ENCODE data around the gene CLDN22.
"Not testable (repeated sequence)": the region's sequence is repeated elsewhere in the genome, so short reads cannot be mapped to it uniquely, and the experiment has no call there.

The CLDN22 gene

GRCh38 chr4:183328832-183329231 is 8.8 kb upstream of the CLDN22 start:
- H3K9me3 ChIP-seq (replicated peaks; ENCODE audit: insufficient read depth, low read length) = no peaks in the 10 kb centered on the region
- DNase-seq = no peak
- no peaks in the 10 kb centered on the region for H3F3A ChIP-seq (ENCODE audit: insufficient read depth, low read length)
- H3K79me2 ChIP-seq (ENCODE audit: low read length) = no peaks in the 10 kb centered on the region
- no peaks in the 10 kb centered on the region for H3K36me3 ChIP-seq (replicated peaks; ENCODE audit: insufficient read depth, low read length)
- no peak overlapping the region for H3K9ac ChIP-seq (ENCODE audit: low read length)
- H3K4me1 ChIP-seq (ENCODE audit: low read length) = no peaks in the 10 kb centered on the region
- no peaks in the 10 kb centered on the region for H4K20me1 ChIP-seq (ENCODE audit: insufficient read depth, low read length)
- TF ChIP-seq EZH2phosphoT487 (IDR thresholded peaks at IDR 0.05; ENCODE audit: low read length) (no peak), CTCF (IDR thresholded peaks at IDR 0.05; ENCODE audit: low read length) (no peak), EZH2 (optimal IDR thresholded peaks at IDR 0.05; ENCODE audit: low read depth, low read length) (no peak)
- no peak overlapping the region for H3K4me3 ChIP-seq (ENCODE audit: low read length)
- no peaks in the 10 kb centered on the region for H3K9me2 ChIP-seq (replicated peaks; ENCODE audit: insufficient read depth, low read length)
- no peak overlapping the region for H3K27ac ChIP-seq (ENCODE audit: low read length)
- no peaks in the 10 kb centered on the region for H3K27me3 ChIP-seq (replicated peaks; ENCODE audit: insufficient read depth, low read length)
- H2AFZ ChIP-seq (ENCODE audit: low read length) = no peak overlapping the region
- no peak overlapping the region for H3K4me2 ChIP-seq (ENCODE audit: low read depth, low read length)

GRCh38 chr4:183327827-183328226 is 7.8 kb upstream of the CLDN22 start:
- Histone ChIP-seq H3K9ac (ENCODE audit: low read length) (no peak overlapping the region), H3K27ac (ENCODE audit: low read length) (no peak overlapping the region), H3K9me2 (replicated peaks; ENCODE audit: insufficient read depth, low read length) (no peaks in the 10 kb centered on the region), H3K4me2 (ENCODE audit: low read depth, low read length) (no peak overlapping the region), H3K9me3 (replicated peaks; ENCODE audit: insufficient read depth, low read length) (no peaks in the 10 kb centered on the region), H3K79me2 (ENCODE audit: low read length) (no peaks in the 10 kb centered on the region), H3K4me1 (ENCODE audit: low read length) (no peaks in the 10 kb centered on the region), H3K4me3 (ENCODE audit: low read length) (no peak overlapping the region), H3K27me3 (replicated peaks; ENCODE audit: insufficient read depth, low read length) (no peaks in the 10 kb centered on the region), H4K20me1 (ENCODE audit: insufficient read depth, low read length) (no peaks in the 10 kb centered on the region), H3F3A (ENCODE audit: insufficient read depth, low read length) (no peaks in the 10 kb centered on the region), H2AFZ (ENCODE audit: low read length) (no peak overlapping the region), H3K36me3 (replicated peaks; ENCODE audit: insufficient read depth, low read length) (no peaks in the 10 kb centered on the region)
- no peak for TF ChIP-seq CTCF (IDR thresholded peaks at IDR 0.05; ENCODE audit: low read length)
- TF ChIP-seq EZH2phosphoT487 (IDR thresholded peaks at IDR 0.05; ENCODE audit: low read length) = no peak
- TF ChIP-seq EZH2 (optimal IDR thresholded peaks at IDR 0.05; ENCODE audit: low read depth, low read length) = no peak
- DNase-seq = no peak

- no peaks in the 10 kb centered on the region for H3F3A ChIP-seq (ENCODE audit: insufficient read depth, low read length)
- no peaks in the 10 kb centered on the region for H4K20me1 ChIP-seq (ENCODE audit: insufficient read depth, low read length)
- H3K79me2 ChIP-seq (ENCODE audit: low read length) = no peaks in the 10 kb centered on the region
- H3K4me1 ChIP-seq (ENCODE audit: low read length) = no peaks in the 10 kb centered on the region
- no peak overlapping the region for H3K4me3 ChIP-seq (ENCODE audit: low read length)
- DNase-seq = no peak
- H3K9ac ChIP-seq (ENCODE audit: low read length) = no peak overlapping the region
- H3K27ac ChIP-seq (ENCODE audit: low read length) = no peak overlapping the region
- no peak overlapping the region for H2AFZ ChIP-seq (ENCODE audit: low read length)
- no peaks in the 10 kb centered on the region for H3K9me3 ChIP-seq (replicated peaks; ENCODE audit: insufficient read depth, low read length)
- no peak for TF ChIP-seq CTCF (IDR thresholded peaks at IDR 0.05; ENCODE audit: low read length)
- no peak for TF ChIP-seq EZH2 (optimal IDR thresholded peaks at IDR 0.05; ENCODE audit: low read depth, low read length)
- no peak for TF ChIP-seq EZH2phosphoT487 (IDR thresholded peaks at IDR 0.05; ENCODE audit: low read length)
- H3K9me2 ChIP-seq (replicated peaks; ENCODE audit: insufficient read depth, low read length) = no peaks in the 10 kb centered on the region
- H3K36me3 ChIP-seq (replicated peaks; ENCODE audit: insufficient read depth, low read length) = no peaks in the 10 kb centered on the region
- no peaks in the 10 kb centered on the region for H3K27me3 ChIP-seq (replicated peaks; ENCODE audit: insufficient read depth, low read length)
- H3K4me2 ChIP-seq (ENCODE audit: low read depth, low read length) = no peak overlapping the region
These were observed 6.8 kb upstream of the CLDN22 start for GRCh38 chr4:183326853-183327252.

- H2AFZ ChIP-seq (ENCODE audit: low read length); H3K9ac ChIP-seq (ENCODE audit: low read length); H3K9me3 ChIP-seq (replicated peaks; ENCODE audit: insufficient read depth, low read length); H3K9me2 ChIP-seq (replicated peaks; ENCODE audit: insufficient read depth, low read length); H3K79me2 ChIP-seq (ENCODE audit: low read length); H3K4me3 ChIP-seq (ENCODE audit: low read length); H3K27ac ChIP-seq (ENCODE audit: low read length); DNase-seq; H3K4me1 ChIP-seq (ENCODE audit: low read length); H4K20me1 ChIP-seq (ENCODE audit: insufficient read depth, low read length); H3K4me2 ChIP-seq (ENCODE audit: low read depth, low read length); H3F3A ChIP-seq (ENCODE audit: insufficient read depth, low read length); H3K27me3 ChIP-seq (replicated peaks; ENCODE audit: insufficient read depth, low read length); H3K36me3 ChIP-seq (replicated peaks; ENCODE audit: insufficient read depth, low read length): not testable (repeated sequence)
These were observed 6.3 kb upstream of the CLDN22 start for GRCh38 chr4:183326387-183326786.
